Endodermal cell (in vitro differentiated cells): ENCODE data around the gene DENND5A. TPM values are rescaled to one million over a fixed set of nuclear protein-coding genes. Genes with fewer than 3 reads are reported as not detected.
A peak's percentile ranks its signal among the peaks of the same experiment; 100 is the strongest.

ENCODE experiments used
- DNase-seq: peaks from one replicate; pipeline ENCODE4 v3.0.0-alpha.2; 2017
- H3K27ac ChIP-seq: 2 replicates; pipeline ENCODE4 v1.5.1; 2013; ENCODE audit warnings: mild to moderate bottlenecking, low read depth, low read length, moderate library complexity
- H3K27me3 ChIP-seq: 2 replicates; pipeline ENCODE4 v1.6.1; 2013; ENCODE audit warnings: mild to moderate bottlenecking, low read length, moderate library complexity; ENCODE audit not compliant: insufficient read depth, control insufficient read depth, poor library complexity, severe bottlenecking
- H3K36me3 ChIP-seq: 2 replicates; pipeline ENCODE4 v1.7.0; 2013; ENCODE audit warnings: mild to moderate bottlenecking, low read length, moderate library complexity; ENCODE audit not compliant: control insufficient read depth, insufficient read depth
- H3K4me1 ChIP-seq: one replicate; pipeline ENCODE4 v1.7.0; 2013; ENCODE audit warnings: low read length; ENCODE audit not compliant: control insufficient read depth, insufficient read depth
- H3K4me3 ChIP-seq: 2 replicates; pipeline ENCODE4 v1.5.1; 2013; ENCODE audit warnings: mild to moderate bottlenecking, low read length, moderate library complexity
- H3K9ac ChIP-seq: 2 replicates; pipeline ENCODE4 v1.6.1; 2013; ENCODE audit warnings: mild to moderate bottlenecking, low read length, moderate library complexity; ENCODE audit not compliant: poor library complexity, severe bottlenecking; ENCODE audit errors: extremely low read depth
- H3K9me3 ChIP-seq: 2 replicates; pipeline ENCODE4 v1.6.1; 2013; ENCODE audit warnings: mild to moderate bottlenecking, low read length, moderate library complexity; ENCODE audit not compliant: control insufficient read depth
- H3K27ac Mint-ChIP-seq: 2 replicates; pipeline ENCODE4 v1.8.0; 2020; ENCODE audit warnings: mixed read lengths
- H3K27me3 Mint-ChIP-seq: 2 replicates; pipeline ENCODE4 v1.8.0; 2021; ENCODE audit warnings: mild to moderate bottlenecking, mixed read lengths; ENCODE audit not compliant: insufficient read depth
- H3K36me3 Mint-ChIP-seq: 2 replicates; pipeline ENCODE4 v1.8.0; 2020; ENCODE audit warnings: low read depth, mixed read lengths
- H3K4me1 Mint-ChIP-seq: 2 replicates; pipeline ENCODE4 v1.8.0; 2020; ENCODE audit warnings: mixed read lengths
- H3K4me3 Mint-ChIP-seq: 2 replicates; pipeline ENCODE4 v1.8.0; 2020; ENCODE audit warnings: mild to moderate bottlenecking, moderate library complexity, mixed read lengths
- H3K9me3 Mint-ChIP-seq: 2 replicates; pipeline ENCODE4 v1.8.0; 2020; ENCODE audit warnings: mild to moderate bottlenecking, mixed read lengths
- WGBS, 2 experiments: methylation state at CpG; one replicate each; pipeline versions ENCODE4 v1.1.5 to v1.1.7; 2013; ENCODE audit warnings: missing lambda C conversion rate in 2 of 2, mixed read lengths in 1 of 2; ENCODE audit not compliant: insufficient coverage in 1 of 2, insufficient read length in 1 of 2; 5-methylcytosine and 5-hydroxymethylcytosine counted together
- total RNA-seq, 2 donors: library from RNA; stranded (reverse); fragmentation: NEBNext Ultra II Directional in 1 of 2; extraction: Animal tissue kit (Norgen Biotek cat#: 25700) in 1 of 2; gene quantifications; 2 replicates in 1 of 2; 3 replicates in 1 of 2; pipeline ENCODE4 v1.2.1, GENCODE V29; 2021
- TF ChIP-seq, protein P1 (sequence below): fragments of 200-600 bp; sonication (generic); conservative IDR thresholded peaks from 2 replicates; pipeline ENCODE4 v1.5.0; 2021; ENCODE audit warnings: antibody characterized with exemption, mild to moderate bottlenecking

DENND5A gene
- total RNA-seq, 2 donors from 2014 or later: 119 to 171 TPM

DNA sequence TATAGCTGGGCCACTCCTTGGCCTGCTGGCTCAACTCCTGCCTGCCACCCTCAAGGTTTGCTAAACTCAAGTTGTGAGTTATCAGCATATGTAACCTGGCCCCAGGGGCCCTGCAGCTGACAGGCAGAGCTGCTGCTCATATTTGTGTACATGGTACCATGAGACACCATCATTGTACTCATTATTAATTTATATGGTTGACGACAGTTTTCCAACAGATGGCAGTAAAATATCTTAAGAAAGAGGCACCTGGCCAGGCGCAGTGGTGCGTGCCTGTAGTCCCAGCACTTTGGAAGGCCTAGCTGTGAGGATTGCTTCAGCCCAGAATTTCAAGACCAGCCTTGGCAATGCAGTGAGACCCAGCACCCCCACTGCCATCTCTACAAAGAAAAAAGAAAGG lies 11.4 kb upstream of the DENND5A start:
- Mint-ChIP-seq H3K4me1 (no peaks in the 10 kb centered on the region), H3K27ac (peak overlapping the region; percentile 26), H3K36me3 (peaks cover 32% of the 10 kb centered on the region), H3K9me3 (peaks cover 6% of the 10 kb centered on the region), H3K27me3 (no peaks in the 10 kb centered on the region), H3K4me3 (no peak overlapping the region)
- Histone ChIP-seq H3K9me3 (peaks cover 12% of the 10 kb centered on the region), H3K27me3 (no peaks in the 10 kb centered on the region), H3K4me3 (no peak overlapping the region), H3K36me3 (peaks cover 18% of the 10 kb centered on the region), H3K27ac (no peak overlapping the region), H3K9ac (no peak overlapping the region), H3K4me1 (no peaks in the 10 kb centered on the region)
- TF ChIP-seq, protein P1, sequence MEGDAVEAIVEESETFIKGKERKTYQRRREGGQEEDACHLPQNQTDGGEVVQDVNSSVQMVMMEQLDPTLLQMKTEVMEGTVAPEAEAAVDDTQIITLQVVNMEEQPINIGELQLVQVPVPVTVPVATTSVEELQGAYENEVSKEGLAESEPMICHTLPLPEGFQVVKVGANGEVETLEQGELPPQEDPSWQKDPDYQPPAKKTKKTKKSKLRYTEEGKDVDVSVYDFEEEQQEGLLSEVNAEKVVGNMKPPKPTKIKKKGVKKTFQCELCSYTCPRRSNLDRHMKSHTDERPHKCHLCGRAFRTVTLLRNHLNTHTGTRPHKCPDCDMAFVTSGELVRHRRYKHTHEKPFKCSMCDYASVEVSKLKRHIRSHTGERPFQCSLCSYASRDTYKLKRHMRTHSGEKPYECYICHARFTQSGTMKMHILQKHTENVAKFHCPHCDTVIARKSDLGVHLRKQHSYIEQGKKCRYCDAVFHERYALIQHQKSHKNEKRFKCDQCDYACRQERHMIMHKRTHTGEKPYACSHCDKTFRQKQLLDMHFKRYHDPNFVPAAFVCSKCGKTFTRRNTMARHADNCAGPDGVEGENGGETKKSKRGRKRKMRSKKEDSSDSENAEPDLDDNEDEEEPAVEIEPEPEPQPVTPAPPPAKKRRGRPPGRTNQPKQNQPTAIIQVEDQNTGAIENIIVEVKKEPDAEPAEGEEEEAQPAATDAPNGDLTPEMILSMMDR: no peak
- peak; percentile 42 for DNase-seq
- WGBS, 2 experiments: 96 to 98% methylated on average over 3 of the region's 3 CpGs

DNA sequence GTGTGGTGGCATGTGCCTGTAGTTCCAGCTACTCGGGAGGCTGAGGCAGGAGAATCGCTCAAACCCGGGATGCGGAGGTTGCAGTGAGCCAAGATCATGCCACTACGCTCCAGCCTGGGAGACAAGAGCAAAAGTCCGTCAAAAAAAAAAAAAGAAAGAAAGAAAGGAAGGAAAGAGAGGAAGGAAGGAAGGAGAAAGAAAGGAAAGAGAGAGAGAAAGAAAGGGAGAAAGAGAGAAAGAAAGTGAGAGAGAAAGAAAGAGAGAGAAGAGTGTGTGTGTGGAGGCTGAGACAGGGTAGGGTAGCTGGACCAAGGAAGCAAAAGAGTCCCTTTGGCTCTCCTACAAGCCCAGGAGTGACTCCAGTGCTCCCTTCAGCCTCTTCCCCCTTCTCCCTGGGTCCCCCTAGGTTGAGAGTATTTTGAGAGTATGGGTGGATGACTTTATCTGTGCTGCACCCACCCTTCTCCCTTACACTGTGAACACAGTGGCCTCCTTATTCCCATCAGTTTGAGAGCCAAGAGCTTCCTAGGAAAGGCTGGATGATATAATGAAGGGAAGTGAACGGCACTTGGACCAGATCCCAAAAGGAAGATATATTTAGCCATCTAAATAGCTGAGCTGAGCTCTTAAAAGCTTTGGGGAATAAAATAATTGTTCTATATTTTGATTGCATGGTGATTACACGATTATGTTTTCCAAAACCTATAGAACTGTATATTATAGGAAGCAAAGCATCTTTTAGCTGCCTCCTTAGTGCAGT lies 9.5 kb upstream of the DENND5A start:
- Histone ChIP-seq H3K4me1 (no peaks in the 10 kb centered on the region), H3K4me3 (no peak overlapping the region), H3K27me3 (no peaks in the 10 kb centered on the region), H3K9ac (no peak overlapping the region), H3K36me3 (no peaks in the 10 kb centered on the region), H3K27ac (no peak overlapping the region), H3K9me3 (no peaks in the 10 kb centered on the region)
- Mint-ChIP-seq H3K27ac (no peak overlapping the region), H3K27me3 (no peaks in the 10 kb centered on the region), H3K4me1 (no peaks in the 10 kb centered on the region), H3K9me3 (no peaks in the 10 kb centered on the region), H3K36me3 (peaks cover 16% of the 10 kb centered on the region), H3K4me3 (no peak overlapping the region)
- TF ChIP-seq, protein P1: no peak
- WGBS, 2 experiments: 97 to 98% methylated on average over 8 of the region's 8 CpGs
- DNase-seq: peak; percentile 34

DNA sequence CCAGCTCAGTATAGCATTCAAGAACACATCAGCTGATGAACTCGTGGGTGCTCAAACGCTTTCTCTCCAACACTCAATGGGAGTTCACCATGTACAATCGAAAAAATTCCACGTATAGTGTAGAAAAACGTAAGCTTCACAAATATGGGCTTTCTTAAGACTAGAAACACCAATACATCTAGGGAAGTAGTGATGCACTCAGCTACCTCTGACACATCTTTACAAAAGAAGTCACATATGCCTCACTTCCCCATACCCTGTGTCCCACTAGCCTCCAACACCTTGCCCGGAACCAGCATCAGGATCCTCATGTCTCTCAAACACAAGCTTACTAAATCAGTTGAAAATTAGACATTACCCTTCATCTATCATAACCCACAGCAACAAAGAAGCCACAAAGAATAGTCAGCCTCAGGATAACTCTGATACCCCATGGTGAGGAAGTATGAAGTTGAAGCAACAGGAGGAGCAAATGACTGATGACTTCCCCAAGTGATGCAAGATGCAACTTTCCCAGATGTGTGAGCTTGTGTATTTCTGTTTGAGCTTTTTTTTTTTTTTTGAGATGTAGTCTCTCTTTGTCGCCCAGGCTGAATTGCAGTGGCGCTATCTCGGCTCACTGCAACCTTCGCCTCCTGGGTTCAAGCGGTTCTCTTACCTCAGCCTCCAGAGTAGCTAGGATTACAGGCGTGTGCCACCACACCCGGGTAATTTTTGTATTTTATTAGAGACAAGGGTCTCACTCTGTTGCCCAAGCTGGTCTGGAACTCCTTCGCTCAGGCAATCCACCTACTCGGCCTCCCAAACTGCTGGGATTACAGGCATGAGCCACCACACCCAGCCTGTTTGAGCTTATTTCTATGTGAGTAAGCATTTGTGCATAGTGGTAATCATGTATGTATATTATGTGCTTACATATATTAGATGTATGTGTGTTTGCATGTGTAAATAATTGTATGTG lies 8.5 kb upstream of the DENND5A start:
- no peaks in the 10 kb centered on the region for H3K36me3 ChIP-seq
- DNase-seq: peak; percentile 22
- WGBS, 2 experiments: 95 to 96% methylated on average over 15 of the region's 15 CpGs

More for the DNA sequence above, 8.5 kb upstream of the DENND5A start:
- H3K9me3 Mint-ChIP-seq: no peaks in the 10 kb centered on the region
- no peak overlapping the region for H3K27ac Mint-ChIP-seq
- Histone ChIP-seq H3K9me3 (no peaks in the 10 kb centered on the region), H3K4me1 (no peaks in the 10 kb centered on the region), H3K4me3 (no peak overlapping the region), H3K9ac (no peak overlapping the region), H3K27me3 (no peaks in the 10 kb centered on the region), H3K27ac (no peak overlapping the region)
- no peak overlapping the region for H3K4me3 Mint-ChIP-seq
- TF ChIP-seq, protein P1: no peak
- no peaks in the 10 kb centered on the region for H3K4me1 Mint-ChIP-seq
- peaks cover 10% of the 10 kb centered on the region for H3K36me3 Mint-ChIP-seq
- H3K27me3 Mint-ChIP-seq: no peaks in the 10 kb centered on the region
